NOMO-1 treated with dmso at 0.1 percent for 144 hours (cell line): ENCODE results near the gene NCAPG2.
"Not testable (repeated sequence)": the region's sequence is repeated elsewhere in the genome, so short reads cannot be mapped to it uniquely, and the experiment has no call there.

Experiments
- DNase-seq: peaks from one replicate; lab custom pipeline; 2025; ENCODE audit not compliant: unreplicated experiment; lab: John Stamatoyannopoulos, UW

Gene NCAPG2

DNA sequence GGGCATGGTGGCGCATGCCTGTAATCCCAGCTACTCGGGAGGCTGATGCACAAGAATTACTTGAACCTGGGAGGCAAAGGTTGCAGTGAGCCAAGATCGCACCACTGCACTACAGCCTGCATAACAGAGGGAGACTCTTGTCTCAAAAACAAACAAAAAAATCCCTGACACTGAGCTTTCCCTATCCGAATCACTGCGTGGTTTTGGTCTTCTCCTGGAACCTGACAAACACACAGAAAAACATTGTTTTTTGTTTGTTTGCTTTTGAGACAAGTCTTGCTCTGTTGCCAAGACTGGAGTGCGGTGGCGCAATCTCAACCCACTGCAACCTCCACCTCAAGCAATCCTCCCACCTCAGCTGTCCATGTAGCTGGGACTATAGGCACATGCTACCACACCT is 66.6 kb downstream of the NCAPG2 start:
- no peak for DNase-seq

DNA sequence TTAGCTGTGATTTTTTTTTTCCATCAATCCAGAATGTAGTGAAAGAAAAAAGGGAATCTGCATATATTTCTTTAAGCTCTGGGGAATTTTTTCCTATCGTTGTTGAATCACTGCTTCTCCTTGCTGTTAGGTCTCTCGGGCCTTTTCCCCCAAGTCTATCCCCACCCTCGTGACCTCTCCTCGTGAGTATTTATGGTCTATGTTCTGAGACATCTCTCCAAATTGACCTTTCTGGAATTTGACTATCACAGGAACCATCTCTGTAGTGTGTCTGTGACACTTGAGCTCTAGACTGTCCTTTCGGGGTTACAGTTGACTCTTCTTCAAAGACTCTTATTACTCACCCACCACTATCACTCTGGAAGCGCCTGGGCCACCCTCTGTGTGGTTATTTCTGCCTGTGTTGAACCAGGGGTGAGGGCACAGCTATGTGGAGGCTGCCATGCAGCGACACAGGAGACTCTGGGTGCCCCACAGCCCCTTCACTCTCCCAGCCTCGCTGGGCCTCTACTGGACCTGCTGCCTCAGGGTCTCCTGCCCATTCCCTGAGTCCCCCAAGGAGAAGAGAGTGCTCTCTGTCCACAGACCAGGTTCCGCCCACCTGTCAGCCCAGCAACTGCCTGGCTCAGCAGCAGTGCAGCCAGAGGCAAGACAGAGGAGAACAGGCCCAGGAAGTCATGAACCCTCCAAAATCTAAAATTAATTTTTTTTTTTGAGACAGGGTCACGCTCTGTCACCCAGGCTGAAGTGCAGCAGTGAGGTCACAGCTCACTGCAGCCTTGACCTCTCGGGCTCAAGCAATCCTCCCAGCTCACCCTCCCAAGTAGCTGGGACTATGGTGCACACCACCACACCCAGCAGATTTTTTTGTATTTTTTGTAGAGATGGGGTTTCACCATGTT is 71.3 kb downstream of the NCAPG2 start:
- no peak for DNase-seq

DNA sequence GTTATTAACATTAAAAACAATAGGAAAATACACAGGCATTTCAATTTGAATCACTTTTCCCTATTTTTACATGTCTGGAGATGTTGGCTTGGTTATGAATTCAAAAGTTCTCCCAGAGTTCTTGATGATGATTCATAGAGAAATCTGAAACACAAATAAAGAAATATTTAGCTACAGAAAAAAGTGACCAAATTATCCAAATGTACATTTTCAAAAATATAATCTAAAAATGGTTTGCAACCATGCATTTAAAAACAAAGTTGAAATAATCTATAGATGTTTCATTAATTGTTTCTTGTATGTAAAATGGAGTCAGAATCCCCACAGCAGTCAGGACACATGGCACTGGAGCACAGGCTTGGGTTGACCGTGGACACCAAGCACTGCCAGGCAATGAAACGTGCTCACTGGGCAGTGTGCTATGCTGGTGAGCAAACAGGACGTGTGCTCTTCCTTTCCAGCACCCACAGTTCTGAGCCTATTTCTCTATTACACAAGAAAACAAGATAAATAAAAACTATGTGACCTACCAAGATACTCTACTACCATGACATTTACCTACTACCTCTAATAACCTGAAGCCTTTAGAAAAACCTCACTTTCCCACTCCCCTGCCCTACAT is 72.9 kb downstream of the NCAPG2 start:
- no peak for DNase-seq

DNA sequence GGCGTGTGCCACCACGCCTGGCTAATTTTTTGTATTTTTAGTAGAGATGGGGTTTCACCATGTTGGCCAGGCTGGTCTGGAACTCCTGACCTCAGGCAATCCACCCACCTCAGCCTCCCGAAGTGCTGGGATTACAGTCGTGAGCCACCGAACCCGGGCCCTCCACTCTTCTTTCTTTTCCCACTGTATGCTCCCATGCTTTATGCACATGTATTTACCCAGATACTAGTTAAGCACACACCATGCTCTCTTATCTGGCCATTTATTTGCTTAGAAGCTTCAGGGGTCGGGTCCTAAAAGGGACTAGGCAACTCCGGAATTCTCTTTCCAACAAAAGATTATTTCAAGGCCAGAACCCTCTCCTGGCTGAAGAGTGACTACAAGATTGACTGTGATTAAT is 78.3 kb downstream of the NCAPG2 start:
- DNase-seq: not testable (repeated sequence)

DNA sequence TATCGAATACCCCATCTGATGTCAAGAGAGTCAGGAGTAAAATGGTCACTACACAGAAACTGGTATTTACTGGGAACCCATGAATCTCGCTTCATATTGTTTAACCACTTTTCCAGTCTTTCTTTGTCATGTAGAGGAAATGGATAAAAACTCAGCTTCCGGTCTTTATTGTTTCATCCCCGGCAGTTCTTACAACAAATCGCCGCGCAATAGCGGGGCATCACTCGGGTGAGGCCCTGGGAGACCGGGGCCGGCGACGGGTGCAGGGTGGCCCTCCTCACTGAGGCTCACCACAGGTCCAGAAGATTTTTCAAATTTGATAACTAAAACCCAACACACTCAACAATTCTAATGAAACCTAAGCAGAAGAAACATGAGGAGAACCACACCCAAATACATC is 81.4 kb downstream of the NCAPG2 start:
- DNase-seq: no peak

DNA sequence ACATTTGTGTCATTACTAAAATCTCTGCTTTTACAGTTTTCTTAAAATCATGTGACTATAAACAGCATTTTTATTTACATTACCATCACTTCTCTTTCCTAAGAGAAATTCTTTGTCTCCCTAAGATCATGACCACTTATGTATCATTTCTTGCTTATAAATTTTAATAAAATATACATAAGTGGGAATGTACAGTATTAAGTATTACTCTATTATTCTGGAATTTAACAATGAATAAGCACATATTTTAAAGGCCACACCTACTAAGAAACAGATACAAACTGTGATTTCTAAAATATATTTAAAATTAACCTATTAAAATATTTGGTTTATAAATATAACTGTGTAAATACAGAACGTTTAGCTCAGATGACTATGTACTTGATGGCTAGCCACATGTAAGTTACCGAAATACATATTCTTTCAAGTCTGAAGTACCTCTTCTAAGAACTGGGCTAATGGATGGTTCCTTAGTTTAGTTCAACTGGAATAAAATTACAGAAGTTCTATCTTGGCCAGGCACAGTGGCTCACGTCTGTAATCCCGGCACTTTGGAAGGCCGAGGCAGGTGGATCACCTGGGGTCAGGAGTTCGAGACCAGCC is 83.7 kb downstream of the NCAPG2 start:
- DNase-seq: no peak

GRCh38 chr7:158620418-158620817 is 84.2 kb downstream of the NCAPG2 start:
- no peak for DNase-seq

- DNase-seq: no peak
Measured at GRCh38 chr7:158618745-158619140, 85.9 kb downstream of the NCAPG2 start.

DNA sequence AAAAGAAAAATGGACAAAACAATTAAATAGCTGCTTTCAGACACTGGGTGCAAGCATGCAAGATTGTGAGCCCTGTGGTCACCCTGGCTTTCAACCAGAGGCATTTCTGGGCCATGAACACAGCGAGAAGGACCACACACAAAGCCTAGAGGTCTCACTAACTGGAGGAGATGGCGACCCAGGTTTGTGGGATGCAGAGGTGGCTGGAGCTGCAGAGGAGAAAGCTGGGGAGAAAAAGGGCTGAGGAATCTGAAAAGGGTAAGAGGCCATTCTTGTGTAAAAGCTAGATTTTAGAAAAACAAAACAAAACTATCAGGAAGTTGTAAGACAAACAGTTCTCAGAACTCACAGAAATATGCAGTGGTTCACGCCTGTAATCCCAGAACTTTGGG is 86.9 kb downstream of the NCAPG2 start:
- no peak for DNase-seq

DNA sequence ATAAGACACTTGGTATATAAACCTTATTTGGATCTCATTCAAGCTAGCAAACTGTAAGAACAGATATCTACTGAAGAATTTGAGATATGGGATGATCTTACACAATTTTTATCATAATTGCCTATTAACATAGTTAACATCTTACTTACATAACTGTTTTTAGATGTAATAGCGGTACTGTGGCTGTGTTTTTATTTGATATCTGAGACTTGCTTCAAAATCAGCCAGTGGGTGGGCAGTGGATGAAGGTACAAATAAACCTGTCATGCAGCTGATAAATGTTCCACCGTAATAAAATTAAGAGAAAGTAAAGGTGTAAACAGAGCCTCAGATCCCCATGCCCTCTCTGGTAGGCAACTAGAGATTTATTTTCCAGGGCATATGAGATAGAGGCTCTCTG is 88.6 kb downstream of the NCAPG2 start:
- no peak for DNase-seq

DNA sequence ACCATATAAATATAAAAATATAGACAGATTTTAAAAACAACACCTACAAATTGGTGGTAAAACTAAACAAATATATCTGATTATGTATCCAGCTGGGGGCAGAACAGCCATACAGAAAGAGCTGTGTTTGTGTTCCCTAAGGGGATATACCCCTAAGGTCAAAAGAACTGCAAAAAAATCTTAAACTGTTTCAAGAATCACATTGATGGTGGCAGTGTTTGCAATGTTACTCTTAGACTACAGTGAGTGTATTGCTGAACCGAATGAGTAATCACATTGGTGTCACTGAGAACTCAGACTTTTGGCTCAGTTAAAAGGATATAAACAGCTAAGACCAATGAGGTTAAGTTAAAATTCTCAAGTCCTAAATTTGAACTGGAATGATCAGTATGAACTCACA is 89.9 kb downstream of the NCAPG2 start:
- DNase-seq: no peak

DNA sequence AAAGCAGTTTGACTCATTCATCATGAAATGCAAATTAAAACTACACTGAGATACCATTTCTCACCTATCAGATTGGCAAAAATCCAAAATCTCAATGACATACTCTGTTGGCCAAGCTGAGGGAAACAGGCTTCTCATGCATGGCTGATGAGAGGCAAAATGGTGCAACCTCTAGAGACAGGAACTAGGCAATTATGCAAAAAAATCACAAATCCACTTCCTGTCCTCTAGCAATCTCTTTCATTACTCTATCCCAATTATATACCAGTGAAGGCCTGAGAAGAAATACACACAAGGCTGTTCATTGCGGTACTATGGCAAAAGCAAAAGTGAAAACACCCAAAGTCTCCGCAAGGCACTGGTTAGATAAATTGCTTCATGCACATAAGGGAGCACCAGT is 91.1 kb downstream of the NCAPG2 start:
- no peak for DNase-seq

- no peak for DNase-seq
Measured at GRCh38 chr7:158612546-158612945, 92.1 kb downstream of the NCAPG2 start.

DNA sequence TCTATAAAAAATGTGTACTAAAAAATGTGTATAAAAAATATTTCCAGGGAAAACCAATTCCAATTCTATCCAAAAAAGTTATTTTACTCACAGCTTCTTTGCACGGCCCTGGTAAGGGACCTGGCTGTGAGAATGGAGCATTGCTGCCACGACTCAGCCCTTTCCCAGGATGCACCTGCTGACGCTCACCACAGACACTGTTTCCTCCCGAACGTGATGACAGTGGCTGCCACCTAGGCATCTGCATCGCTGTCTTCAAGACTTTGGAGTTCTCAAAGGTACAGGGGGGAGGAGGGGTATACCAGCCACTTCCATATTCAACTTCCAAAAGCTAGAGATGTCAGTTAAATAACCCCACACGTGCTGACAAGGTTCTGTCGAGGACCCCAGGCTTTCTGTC is 93.1 kb downstream of the NCAPG2 start:
- no peak for DNase-seq

DNA sequence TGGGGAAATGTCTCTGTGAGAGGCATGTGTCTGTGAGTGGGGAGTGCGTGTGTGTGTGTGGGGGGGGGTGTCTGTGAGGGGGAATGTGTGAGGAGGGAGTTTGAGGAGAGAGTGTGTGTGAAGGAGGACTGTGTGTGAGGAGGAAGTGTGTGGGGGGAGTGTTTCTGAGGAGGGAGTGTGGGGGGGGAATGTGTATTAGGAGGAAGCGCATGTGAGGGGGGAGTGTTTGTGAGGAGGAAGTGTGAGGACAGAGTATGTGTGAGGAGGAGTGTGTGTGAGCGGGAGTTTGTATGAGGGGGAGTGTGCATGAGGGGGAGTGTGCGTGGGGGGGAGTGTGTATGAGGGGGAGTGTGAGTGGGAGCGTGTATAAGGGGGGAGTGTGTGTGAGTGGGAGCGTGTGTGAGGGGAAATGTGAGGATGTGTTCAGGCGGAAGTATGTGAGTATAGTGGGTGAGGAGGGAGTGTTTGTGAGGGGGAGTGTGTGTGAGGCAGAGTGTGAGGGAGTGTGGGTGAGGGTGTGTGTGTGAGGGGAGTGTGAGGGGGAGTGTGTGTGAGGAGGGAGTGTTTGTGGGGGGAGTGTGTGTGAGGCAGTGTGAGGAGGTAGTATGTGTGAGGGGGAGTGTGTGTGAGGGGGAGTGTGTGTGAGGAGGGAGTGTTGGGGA is 95.2 kb downstream of the NCAPG2 start:
- no peak for DNase-seq

DNA sequence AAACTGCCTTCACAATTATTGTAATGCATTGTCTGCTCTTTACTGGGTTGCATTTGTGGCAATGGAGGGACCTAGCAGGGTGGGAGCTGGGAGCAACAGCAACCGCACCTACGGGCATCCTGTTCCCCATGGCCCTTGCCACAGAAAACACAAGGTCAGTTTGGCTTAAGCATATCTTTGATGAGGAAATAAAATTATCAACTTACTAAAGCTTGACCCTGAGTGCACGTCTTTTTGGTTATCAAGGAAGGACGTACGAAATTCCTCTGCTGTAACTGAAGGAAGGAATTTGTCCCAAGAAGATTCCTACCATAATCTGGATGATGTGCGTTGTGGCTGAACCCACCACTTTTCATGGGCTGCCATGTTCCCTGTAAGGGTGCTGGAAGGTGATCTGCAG is 97.0 kb downstream of the NCAPG2 start:
- DNase-seq: no peak

- DNase-seq: no peak
Measured at GRCh38 chr7:158606671-158607424, 97.8 kb downstream of the NCAPG2 start.

- DNase-seq: no peak
Measured at GRCh38 chr7:158606129-158606528, 98.5 kb downstream of the NCAPG2 start.

DNA sequence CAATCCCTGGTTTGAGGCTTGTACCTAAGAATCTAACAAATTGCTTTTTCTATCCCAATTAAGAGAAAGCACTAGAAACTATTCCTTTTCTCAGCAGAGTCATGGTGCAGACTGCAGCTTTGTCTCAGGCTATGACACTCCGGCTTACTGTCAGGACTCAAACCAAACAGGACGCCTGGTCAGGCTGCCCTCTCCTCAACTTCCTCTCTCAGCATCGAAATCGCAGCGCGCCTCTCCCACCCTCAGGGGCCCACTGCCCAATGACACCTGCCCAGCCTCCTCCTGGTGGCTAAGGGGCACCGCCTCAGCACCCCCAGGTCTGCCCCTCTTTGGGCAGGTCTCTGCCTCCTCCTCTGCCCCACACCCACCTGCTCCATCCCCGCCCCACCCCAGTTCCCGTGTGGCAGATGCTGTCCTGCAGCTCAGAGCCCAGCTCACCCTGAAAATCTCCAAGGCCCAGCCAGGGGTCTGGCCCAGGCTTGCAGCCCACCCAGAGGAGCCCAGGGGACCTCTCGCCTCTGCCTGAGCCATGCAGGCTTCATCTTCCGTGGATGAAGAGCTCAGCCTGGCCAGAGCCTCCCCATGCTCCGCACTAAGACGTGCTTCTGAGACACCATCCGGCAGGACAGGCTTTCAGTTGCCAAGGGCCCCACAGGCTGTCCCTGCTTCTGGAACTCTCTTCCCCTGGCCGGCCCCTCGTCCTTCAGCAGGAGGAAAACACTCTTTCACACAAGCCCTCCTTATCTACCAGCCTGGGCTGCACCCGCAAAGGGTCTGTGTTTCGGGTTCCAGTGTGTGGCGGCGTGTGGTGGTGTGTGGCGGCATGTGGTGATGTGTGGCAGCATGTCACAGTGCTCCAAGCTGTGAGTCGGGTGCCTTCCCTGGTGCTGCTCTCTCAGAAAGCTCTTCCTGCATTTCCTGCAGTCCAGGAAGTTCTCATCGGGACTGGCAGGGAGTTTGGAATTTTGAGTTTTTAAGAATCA is 100.5 kb downstream of the NCAPG2 start:
- DNase-seq: no peak
